Stomach (tissue), 4 donors: ENCODE data around the gene H2BK1.

Experiments used
- POLR2A ChIP-seq, 4 donors: fragments of 450-650 bp; IDR thresholded peaks; one replicate each; pipeline ENCODE4 v1.6.1; 2016; ENCODE audit warnings: antibody characterized with exemption in 4 of 4, control low read depth in 2 of 4, mild to moderate bottlenecking in 1 of 4, moderate library complexity in 1 of 4
- POLR2AphosphoS5 ChIP-seq, 3 donors: sonication (generic); formaldehyde crosslinking; IDR thresholded peaks; one replicate each; pipeline ENCODE4 v1.6.1; 2016; ENCODE audit warnings: antibody characterized with exemption in 3 of 3
- TF ChIP-seq, protein P1 (sequence below), 7 experiments: fragments of 450-650 bp in 4 of 7; fragments of 200-600 bp in 3 of 7; sonication (generic) in 3 of 7; IDR thresholded peaks; one replicate each; pipeline ENCODE4 v1.5.1; 2016 to 2019; ENCODE audit warnings: antibody characterized with exemption in 7 of 7, control low read depth in 2 of 7, mild to moderate bottlenecking in 1 of 7

DNA sequence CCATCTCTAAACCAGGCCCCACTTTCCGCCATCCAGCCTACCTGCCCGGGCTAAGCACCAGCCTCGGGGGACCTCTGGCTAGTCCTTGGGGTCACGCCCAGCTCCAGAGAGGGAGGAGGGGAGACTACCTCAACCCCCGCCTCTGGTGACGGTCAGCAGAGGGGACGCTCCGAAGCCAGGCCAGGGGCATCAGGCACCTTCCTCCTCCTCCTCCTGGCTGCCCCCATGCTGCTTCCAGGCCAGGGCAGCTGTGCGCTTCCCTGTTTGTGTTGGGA lies 42.2 kb upstream of the H2BK1 start:
- no peak for TF ChIP-seq POLR2A (IDR thresholded peaks at IDR 0.05)
- TF ChIP-seq, protein P1, sequence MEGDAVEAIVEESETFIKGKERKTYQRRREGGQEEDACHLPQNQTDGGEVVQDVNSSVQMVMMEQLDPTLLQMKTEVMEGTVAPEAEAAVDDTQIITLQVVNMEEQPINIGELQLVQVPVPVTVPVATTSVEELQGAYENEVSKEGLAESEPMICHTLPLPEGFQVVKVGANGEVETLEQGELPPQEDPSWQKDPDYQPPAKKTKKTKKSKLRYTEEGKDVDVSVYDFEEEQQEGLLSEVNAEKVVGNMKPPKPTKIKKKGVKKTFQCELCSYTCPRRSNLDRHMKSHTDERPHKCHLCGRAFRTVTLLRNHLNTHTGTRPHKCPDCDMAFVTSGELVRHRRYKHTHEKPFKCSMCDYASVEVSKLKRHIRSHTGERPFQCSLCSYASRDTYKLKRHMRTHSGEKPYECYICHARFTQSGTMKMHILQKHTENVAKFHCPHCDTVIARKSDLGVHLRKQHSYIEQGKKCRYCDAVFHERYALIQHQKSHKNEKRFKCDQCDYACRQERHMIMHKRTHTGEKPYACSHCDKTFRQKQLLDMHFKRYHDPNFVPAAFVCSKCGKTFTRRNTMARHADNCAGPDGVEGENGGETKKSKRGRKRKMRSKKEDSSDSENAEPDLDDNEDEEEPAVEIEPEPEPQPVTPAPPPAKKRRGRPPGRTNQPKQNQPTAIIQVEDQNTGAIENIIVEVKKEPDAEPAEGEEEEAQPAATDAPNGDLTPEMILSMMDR (IDR thresholded peaks at IDR 0.05) = no peak
- TF ChIP-seq POLR2AphosphoS5 (IDR thresholded peaks at IDR 0.05) = no peak
